ENCODE data around the gene PPCDC.

Gene PPCDC

DNA sequence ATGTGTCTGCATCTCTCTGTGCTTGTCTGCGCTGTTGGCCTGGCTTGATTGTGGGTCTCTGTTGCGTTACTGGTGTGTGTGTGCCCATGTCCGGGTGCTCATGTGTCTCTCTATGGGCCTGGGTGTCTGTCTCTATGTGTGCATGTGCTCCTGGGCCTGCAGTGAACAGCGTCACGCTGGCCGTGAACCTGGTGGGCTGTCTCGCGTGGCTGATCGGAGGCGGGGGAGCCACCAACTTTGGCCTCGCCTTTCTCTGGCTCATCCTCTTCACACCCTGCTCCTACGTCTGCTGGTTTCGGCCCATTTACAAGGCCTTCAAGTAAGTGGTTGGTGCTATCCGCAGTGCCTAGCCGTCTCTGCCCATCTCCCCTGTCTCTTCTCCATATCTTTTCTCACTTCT, 7.0 kb upstream of the PPCDC start:
- no peak for DNase-seq (ENCODE audit: low spot score)

DNA sequence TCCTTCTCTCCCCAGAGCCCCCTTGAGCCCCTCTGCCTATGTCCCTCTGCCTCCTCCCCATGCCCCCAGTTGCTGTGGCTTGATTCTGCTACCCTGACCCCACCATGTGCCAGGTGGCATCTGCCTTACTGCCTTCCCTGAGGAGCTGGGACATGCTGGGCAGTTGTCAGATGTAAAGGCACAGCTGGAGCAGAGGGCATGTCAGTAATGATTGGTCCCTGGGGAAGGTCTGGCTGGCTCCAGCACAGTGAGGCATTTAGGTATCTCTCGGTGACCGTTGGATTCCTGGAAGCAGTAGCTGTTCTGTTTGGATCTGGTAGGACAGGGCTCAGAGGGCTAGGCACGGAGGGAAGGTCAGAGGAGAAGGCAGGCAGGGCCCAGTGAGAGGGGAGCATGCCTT, 3.5 kb upstream of the PPCDC start:
- no peak for DNase-seq (ENCODE audit: low spot score)

DNA sequence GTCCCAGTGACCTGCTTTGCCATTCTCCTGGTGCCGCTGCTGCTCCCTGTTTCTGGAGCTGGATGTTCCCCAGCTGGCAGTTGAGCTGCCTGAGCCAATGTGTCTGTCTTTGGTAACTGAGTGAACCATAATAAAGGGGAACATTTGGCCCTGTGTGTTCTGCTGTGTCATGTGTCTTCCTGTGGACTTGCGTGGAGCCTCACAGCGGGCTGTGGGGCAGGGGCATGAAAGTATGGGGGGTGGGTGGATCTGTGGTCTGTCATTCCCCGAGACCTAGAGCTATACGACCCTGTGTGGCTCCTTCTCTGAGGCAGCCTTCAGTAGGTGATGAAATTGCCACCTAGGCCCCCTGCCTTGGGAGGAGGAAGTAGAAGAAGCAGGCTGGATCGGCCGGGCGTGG, 2.0 kb upstream of the PPCDC start:
- no peak for DNase-seq (ENCODE audit: low spot score)

DNA sequence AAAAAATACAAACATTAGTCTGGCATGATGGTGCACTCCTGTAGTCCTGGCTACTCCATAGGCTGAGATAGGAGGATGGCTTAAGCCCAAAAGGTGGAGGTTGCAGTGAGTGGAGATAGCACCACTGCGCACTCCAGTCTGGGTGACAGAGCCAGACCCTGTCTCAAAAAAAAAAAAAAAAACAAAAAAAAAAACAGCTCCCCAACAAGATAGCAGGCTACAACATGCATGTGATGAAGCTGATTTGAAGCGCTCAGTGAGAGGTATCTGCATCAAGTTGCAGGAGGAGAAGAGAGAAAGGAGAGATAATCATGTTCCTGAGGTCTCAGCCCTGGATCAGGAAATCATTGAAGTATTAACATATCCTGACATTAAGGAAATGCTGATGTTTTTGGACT, 608 bp upstream of the PPCDC start:
- DNase-seq (ENCODE audit: low spot score): no peak

- peak; percentile 61 for DNase-seq (ENCODE audit: low spot score)
These were observed 664 bp downstream of the PPCDC start for GRCh38 chr15:75023872-75024636.

DNA sequence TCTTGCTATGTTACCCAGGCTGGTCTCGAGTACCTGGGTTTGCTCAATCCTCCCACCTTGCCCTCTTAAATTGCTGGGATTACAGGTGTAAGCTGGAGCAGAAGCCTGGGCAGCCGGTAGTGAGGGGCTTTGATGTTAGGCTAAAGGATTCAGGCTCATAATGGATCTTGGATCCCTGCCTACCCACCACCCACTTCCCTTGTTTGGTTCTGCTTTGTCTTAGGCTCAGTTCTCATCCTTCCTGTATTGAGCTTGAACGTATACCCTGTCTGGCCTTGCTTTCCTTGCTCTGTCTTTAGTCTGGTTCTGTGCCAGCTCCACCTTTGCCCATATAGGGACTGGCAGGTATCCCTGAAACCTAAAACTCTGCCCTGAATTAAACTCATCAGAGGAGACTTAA, 1.7 kb downstream of the PPCDC start:
- DNase-seq (ENCODE audit: low spot score): no peak

GRCh38 chr15:75025548-75026260, 2.3 kb downstream of the PPCDC start:
- no peak for DNase-seq (ENCODE audit: low spot score)

GRCh38 chr15:75027551-75027950, 4.2 kb downstream of the PPCDC start:
- DNase-seq (ENCODE audit: low spot score): no peak

GRCh38 chr15:75028991-75029377, 5.6 kb downstream of the PPCDC start:
- DNase-seq (ENCODE audit: low spot score): no peak

DNA sequence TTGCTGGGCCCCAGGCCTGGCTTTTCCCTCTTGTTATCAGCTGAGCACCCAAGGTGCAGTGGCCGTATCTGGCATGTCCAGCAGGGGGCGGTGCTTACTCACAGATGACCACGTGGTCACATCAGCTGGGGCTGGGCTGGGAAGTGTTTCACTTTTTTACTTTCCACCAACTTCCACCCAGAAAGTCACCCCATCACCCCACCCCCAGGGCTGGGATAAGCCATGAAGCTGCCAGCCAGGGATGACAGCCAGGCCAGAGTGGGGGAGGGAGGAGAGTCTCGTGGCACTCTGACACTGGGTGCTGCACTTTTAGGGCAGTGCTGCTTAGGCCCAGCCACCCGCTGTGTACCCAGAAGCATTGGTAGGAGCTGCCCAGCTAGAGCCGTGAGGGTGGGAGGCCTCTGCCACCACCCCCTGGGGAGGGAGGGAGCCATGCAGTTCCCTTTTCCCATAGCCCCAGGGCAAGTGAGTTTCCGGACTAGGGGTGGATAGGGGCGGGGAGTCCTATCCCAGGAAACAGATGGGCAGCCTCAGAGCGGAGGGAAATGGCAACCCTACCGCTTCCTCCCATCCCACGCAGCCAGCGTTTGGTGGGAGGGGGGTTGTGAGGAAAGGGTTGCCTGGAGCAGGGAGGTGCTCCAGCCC, 6.1 kb downstream of the PPCDC start:
- peak; percentile 88 for DNase-seq (ENCODE audit: low spot score)

GRCh38 chr15:75030023-75030413, 6.6 kb downstream of the PPCDC start:
- DNase-seq (ENCODE audit: low spot score): no peak

DNA sequence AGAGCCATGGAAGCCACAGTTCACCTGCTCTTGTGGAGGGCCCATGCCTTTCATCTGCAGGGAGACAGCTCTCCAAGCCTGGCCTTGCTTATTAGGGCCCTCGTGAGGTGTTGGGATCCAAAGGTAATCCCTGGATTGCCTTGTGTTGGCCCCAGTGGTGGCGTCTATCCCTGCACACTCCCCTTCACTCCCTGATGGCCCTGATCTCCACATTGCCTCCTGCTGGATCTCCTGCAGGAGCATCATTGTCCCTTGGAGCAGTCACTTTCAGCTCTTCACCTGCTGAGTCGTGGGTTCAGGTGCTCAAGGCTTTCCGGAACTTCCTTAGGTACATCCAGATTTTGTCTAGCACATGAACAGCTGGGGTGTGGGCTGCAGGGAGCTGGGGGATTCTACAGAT, 7.0 kb downstream of the PPCDC start:
- no peak for DNase-seq (ENCODE audit: low spot score)

- no peak for DNase-seq (ENCODE audit: low spot score)
These were observed 8.5 kb downstream of the PPCDC start for GRCh38 chr15:75031848-75032247.

DNA sequence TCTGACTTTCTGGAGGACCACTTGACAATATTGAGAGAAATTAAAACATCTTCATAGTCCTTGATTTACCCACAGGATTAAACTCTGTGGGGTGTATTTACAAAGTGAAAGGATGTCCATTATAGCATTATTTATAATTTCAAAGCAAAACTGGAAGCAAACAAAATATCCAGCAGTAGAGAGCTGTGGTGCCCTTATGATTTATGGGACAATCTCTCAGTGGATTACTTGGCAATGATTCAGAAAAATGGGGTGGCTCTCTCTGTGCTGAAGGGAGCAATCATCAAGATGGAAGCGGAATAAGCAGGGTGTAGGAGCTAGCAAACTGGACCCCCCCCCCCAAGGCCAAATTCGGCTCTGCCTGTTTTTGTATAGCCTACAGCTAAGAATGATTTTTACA, 9.0 kb downstream of the PPCDC start:
- DNase-seq (ENCODE audit: low spot score): no peak

DNA sequence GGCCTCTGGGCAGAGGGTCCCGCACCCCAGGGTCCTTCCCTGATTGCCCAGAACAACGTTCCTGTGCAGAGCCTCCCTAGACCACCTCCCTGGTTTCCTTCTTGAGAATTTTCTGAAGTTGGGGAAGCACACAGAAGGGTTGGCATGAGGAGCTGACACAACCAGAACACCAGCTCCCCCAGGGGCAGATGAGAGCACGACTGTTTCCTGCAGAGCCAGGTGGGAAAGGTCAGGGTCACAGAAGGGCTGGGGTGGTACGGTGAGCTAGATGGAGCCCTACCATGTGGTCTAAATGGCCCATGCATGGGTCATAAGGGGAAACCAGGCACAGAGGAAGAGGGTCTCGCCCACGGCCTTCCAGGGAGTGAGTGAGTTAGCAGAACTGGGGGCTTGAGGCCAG, 10.4 kb downstream of the PPCDC start:
- DNase-seq (ENCODE audit: low spot score): no peak

GRCh38 chr15:75034615-75035014, 11.2 kb downstream of the PPCDC start:
- DNase-seq (ENCODE audit: low spot score): no peak

DNA sequence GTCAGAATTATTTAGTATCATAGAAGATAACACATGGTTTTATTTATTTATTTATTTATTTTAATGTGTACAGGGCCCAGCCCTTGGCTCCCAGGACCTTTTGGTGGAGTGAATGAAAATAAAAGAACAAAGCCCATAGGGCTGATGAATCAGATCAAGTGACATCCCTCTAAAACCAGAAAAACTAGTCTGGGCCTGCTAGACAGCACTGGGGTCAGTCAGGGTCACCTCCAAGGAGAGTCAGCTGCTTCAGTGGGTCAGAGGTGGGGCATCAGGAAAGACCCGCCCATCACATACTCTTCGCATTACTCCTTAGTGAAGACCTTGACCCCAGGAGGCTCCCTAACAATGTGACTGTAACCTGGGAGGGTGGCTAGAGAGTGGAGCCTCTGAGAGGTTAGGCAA, 12.8 kb downstream of the PPCDC start:
- DNase-seq (ENCODE audit: low spot score): no peak

DNA sequence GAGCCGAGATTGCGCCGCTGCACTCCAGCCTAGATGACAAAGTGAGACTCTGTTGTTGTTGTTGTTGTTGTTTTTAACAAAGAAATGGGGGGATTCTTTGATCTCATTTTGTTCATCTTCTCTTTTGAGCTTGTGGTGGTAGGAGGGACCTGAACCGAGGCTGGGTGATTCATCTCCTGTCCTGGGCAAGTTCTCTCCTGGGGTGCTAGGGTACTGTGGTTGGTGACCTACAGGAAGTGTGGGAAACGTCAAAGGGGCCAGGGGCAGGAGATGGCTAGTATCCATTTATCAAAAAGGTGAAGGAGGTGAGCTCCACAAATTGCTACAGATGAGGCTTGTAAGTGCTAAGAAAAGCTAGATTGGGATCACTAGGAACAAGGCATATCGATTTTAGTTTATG, 14.3 kb downstream of the PPCDC start:
- DNase-seq (ENCODE audit: low spot score): no peak

GRCh38 chr15:75038231-75038630, 14.8 kb downstream of the PPCDC start:
- no peak for DNase-seq (ENCODE audit: low spot score)

- DNase-seq (ENCODE audit: low spot score): peak; percentile 43
These were observed 19.5 kb downstream of the PPCDC start for GRCh38 chr15:75042730-75043508.

- DNase-seq (ENCODE audit: low spot score): peak; percentile 53
These were observed 20.3 kb downstream of the PPCDC start for GRCh38 chr15:75043509-75044257.

All from HuH-7.5 (cell line).